ENCODE measurements around the gene TMEM165. TPM values are rescaled to one million over a fixed set of nuclear protein-coding genes. Genes with fewer than 3 reads are reported as not detected.
A peak's percentile ranks its signal among the peaks of the same experiment; 100 is the strongest.

The TMEM165 gene
- total RNA-seq, 1 donor from 2014 or later: 141 TPM

- H3K27ac ChIP-seq: no peak overlapping the region
- no peak for TF ChIP-seq CTCF (IDR thresholded peaks at IDR 0.05)
- no peak overlapping the region for H3K4me3 ChIP-seq
- peaks cover 69% of the 10 kb centered on the region for H3K36me3 ChIP-seq
- intact Hi-C loops (cut with DNase I): no loop called here
- no peak for DNase-seq
- no peaks in the 10 kb centered on the region for H3K27me3 ChIP-seq
- no peak for ATAC-seq
- H3K4me1 ChIP-seq: peaks cover 6% of the 10 kb centered on the region
- H3K9me3 ChIP-seq: no peaks in the 10 kb centered on the region
These were observed 43.3 kb downstream of the TMEM165 start for GRCh38 chr4:55439023-55439422.

GRCh38 chr4:55440786-55441185 is 45.0 kb downstream of the TMEM165 start:
- H3K36me3 ChIP-seq: peaks cover 56% of the 10 kb centered on the region
- H3K4me3 ChIP-seq: no peak overlapping the region
- TF ChIP-seq CTCF (IDR thresholded peaks at IDR 0.05): no peak
- no peaks in the 10 kb centered on the region for H3K4me1 ChIP-seq
- no peaks in the 10 kb centered on the region for H3K9me3 ChIP-seq
- DNase-seq: no peak
- H3K27ac ChIP-seq: no peak overlapping the region
- ATAC-seq: no peak
- intact Hi-C loops (cut with DNase I): no loop called here
- H3K27me3 ChIP-seq: no peaks in the 10 kb centered on the region

- Histone ChIP-seq H3K4me3 (no peak overlapping the region), H3K9me3 (no peaks in the 10 kb centered on the region), H3K27ac (no peak overlapping the region), H3K36me3 (peaks cover 56% of the 10 kb centered on the region), H3K27me3 (no peaks in the 10 kb centered on the region), H3K4me1 (no peaks in the 10 kb centered on the region)
- ATAC-seq (no peak), DNase-seq (no peak)
- no peak for TF ChIP-seq CTCF (IDR thresholded peaks at IDR 0.05)
- intact Hi-C loops (cut with DNase I): no loop called here
These were observed 46.8 kb downstream of the TMEM165 start for GRCh38 chr4:55442541-55442940.

GRCh38 chr4:55444827-55445226 is 49.1 kb downstream of the TMEM165 start:
- intact Hi-C loops (cut with DNase I): no loop called here
- H3K4me3 ChIP-seq: no peak overlapping the region

GRCh38 chr4:55445921-55446577 is 50.3 kb downstream of the TMEM165 start:
- no peak for ATAC-seq
- Histone ChIP-seq H3K9me3 (no peaks in the 10 kb centered on the region), H3K27me3 (no peaks in the 10 kb centered on the region), H3K4me1 (no peaks in the 10 kb centered on the region), H3K36me3 (peaks cover 72% of the 10 kb centered on the region), H3K27ac (no peak overlapping the region), H3K4me3 (no peak overlapping the region)
- DNase-seq: no peak
- no peak for TF ChIP-seq CTCF (IDR thresholded peaks at IDR 0.05)
- intact Hi-C loops (cut with DNase I): no loop called here

More at GRCh38 chr4:55444827-55445226, 49.1 kb downstream of the TMEM165 start:
- H3K27me3 ChIP-seq: no peaks in the 10 kb centered on the region
- TF ChIP-seq CTCF (IDR thresholded peaks at IDR 0.05): no peak
- DNase-seq (no peak), ATAC-seq (peak; percentile 64)
- H3K4me1 ChIP-seq: no peaks in the 10 kb centered on the region
- H3K9me3 ChIP-seq: no peaks in the 10 kb centered on the region
- H3K36me3 ChIP-seq: peaks cover 68% of the 10 kb centered on the region
- H3K27ac ChIP-seq: no peak overlapping the region

- Histone ChIP-seq H3K27me3 (no peaks in the 10 kb centered on the region), H3K4me3 (no peak overlapping the region), H3K9me3 (no peaks in the 10 kb centered on the region), H3K36me3 (peaks cover 67% of the 10 kb centered on the region), H3K4me1 (no peaks in the 10 kb centered on the region), H3K27ac (no peak overlapping the region)
- intact Hi-C loops (cut with DNase I): no loop called here
- DNase-seq (no peak), ATAC-seq (no peak)
- TF ChIP-seq CTCF (IDR thresholded peaks at IDR 0.05): no peak
These were observed 50.8 kb downstream of the TMEM165 start for GRCh38 chr4:55446578-55446922.
